SJCRH30 (cell line): ENCODE results near the gene TPST1. TPM values are rescaled to one million over a fixed set of nuclear protein-coding genes. Genes with fewer than 3 reads are reported as not detected.
"Not testable (repeated sequence)": the region's sequence is repeated elsewhere in the genome, so short reads cannot be mapped to it uniquely, and the experiment has no call there.

Source experiments
- DNase-seq, 2 experiments: peaks; one replicate each; pipeline ENCODE4 v3.0.0-alpha.2; 2015 to 2020
- H3K27ac ChIP-seq: fragments of 250-450 bp; sonication (Bioruptor Pico); 2 replicates; pipeline ENCODE4 v1.5.1; 2020; ENCODE audit warnings: mild to moderate bottlenecking, moderate library complexity
- H3K27me3 ChIP-seq: fragments of 250-450 bp; sonication (Bioruptor Pico); 2 replicates; pipeline ENCODE4 v1.5.1; 2020; ENCODE audit warnings: mild to moderate bottlenecking, moderate library complexity
- H3K36me3 ChIP-seq: fragments of 250-450 bp; sonication (Bioruptor Pico); 2 replicates; pipeline ENCODE4 v1.5.1; 2020; ENCODE audit warnings: mild to moderate bottlenecking, moderate library complexity
- H3K4me1 ChIP-seq: fragments of 250-450 bp; sonication (Bioruptor Pico); 2 replicates; pipeline ENCODE4 v1.5.1; 2020; ENCODE audit warnings: mild to moderate bottlenecking, moderate library complexity
- H3K4me3 ChIP-seq: fragments of 250-450 bp; sonication (Bioruptor Pico); 2 replicates; pipeline ENCODE4 v1.5.1; 2020; ENCODE audit warnings: mild to moderate bottlenecking, moderate library complexity
- H3K9me3 ChIP-seq: fragments of 250-450 bp; sonication (Bioruptor Pico); replicated peaks from 2 replicates; pipeline ENCODE4 v1.5.1; 2020; ENCODE audit warnings: mild to moderate bottlenecking, moderate library complexity
- total RNA-seq: library from RNA; depleted of rRNA; stranded (reverse); fragments of >200 nt; shearing (Covaris generic); gene quantifications from 2 replicates; pipeline ENCODE4 v1.2.3, GENCODE V29; 2014

TPST1 gene
- total RNA-seq, 1 experiment from 2014 or later = 62.1 TPM

DNA sequence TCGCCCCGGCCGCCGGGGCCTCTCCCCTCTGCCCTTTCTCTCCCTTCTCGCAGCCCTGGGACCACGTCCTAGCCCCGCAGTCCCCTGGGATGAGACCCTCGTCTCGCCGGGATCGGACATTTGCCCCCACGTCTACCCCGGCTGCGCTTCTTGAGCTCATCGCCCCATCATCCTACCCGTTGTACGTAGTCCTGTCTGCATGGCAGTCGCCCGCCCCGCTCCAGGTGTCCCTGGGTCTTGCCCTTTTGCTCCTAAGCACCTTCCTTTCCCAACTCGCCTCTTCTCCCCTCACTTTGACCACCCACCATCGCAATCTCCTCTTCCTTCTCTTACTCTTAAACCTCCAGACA lies 582 bp downstream of the TPST1 start:
- Histone ChIP-seq H3K4me1 (0 out of 2 replicates have a peak, but pooled peaks cover 4% of the 10 kb centered on the region), H3K9me3 (no peaks in the 10 kb centered on the region), H3K27me3 (no peaks in the 10 kb centered on the region), H3K27ac (peak overlapping the region; percentile 50), H3K36me3 (no peaks in the 10 kb centered on the region), H3K4me3 (peak overlapping the region; percentile 94)
- peak; percentile 31 to 47 for DNase-seq

DNA sequence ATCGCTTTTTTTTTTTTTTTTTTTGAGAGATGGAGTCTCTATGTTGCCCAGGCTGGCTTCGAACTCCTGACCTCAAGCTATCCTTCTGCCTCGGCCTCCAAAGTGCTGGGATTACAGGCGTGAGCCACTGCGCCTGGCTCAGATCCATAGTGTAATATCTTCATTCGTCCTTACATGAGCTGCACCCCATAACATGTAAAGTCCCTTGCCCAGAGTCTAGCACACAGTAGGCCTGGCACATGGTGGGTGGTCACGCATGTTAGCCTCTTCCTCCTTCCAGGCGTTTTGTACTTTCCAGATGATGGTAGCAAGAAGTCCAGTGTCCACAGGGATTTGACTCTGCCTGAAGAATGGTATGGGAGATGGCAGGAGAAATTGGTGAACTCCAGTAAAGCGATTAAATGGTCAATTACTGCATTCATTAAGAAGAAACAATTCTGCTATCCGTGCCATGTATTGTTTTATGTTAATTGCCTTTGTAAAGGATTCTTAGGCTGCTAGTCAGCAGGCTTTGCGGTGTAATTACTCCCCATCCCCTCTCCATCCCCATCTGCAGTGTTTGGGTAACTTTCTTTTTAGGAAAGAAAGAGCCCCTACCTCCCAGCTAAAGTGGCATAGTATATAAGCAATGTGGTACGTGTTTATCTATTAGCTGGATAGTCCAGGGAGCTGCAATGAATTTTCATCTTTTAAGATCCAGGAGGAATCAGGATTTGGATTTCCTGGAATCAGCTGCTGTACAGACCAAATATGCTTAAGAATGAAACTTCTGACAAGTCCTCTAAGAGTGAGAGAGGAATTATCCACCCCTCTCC lies 1.2 kb downstream of the TPST1 start:
- Histone ChIP-seq H3K27ac (no peak overlapping the region), H3K4me1 (0 out of 2 replicates have a peak, but pooled peaks cover 4% of the 10 kb centered on the region), H3K27me3 (no peaks in the 10 kb centered on the region), H3K36me3 (no peaks in the 10 kb centered on the region), H3K9me3 (no peaks in the 10 kb centered on the region), H3K4me3 (peak overlapping the region; percentile 94)
- DNase-seq = no peak

DNA sequence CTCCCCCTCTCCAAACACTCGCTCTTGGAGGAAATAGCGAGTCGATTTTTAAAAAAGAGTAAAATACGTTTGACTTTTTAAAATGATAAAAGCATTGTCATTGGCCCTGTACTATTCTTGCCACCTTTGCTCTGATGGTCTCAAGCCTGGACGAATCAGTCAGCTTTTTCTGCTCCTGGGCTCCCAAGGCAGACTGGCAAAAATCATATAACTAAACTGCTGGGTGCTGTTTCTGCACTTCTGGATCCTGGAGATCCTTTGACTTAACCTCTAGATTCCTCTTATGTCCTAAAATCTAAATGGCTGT lies 1.8 kb downstream of the TPST1 start:
- H3K9me3 ChIP-seq = no peaks in the 10 kb centered on the region
- no peak overlapping the region; the same call in 1 of the 2 replicates for H3K4me3 ChIP-seq
- H3K27me3 ChIP-seq = no peaks in the 10 kb centered on the region
- H3K27ac ChIP-seq = no peak overlapping the region
- 0 out of 2 replicates have a peak, but pooled peaks cover 4% of the 10 kb centered on the region for H3K4me1 ChIP-seq
- no peaks in the 10 kb centered on the region; the same call in 1 of the 2 replicates for H3K36me3 ChIP-seq
- DNase-seq = no peak

DNA sequence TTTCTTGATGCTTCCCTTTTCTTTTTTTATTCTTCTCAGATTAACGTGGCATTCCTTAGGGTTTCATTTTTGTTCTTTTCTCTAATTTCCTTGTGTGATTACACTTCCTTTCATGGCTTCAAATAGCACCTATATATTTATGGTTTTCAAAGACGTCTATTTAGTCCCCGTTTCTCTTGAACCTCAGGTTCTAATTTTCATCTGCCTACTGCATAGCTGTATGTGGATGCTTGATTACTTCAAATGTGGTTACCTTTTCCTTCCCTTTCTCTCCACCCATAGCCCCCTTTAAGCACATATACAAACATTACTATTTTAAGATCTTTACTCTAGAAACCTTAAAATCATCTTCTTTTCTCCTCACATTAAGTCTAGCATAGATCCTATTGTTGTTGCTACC lies 2.4 kb downstream of the TPST1 start:
- H3K4me1 ChIP-seq = 0 out of 2 replicates have a peak, but pooled peaks cover 4% of the 10 kb centered on the region
- no peak overlapping the region for H3K27ac ChIP-seq
- no peak overlapping the region for H3K4me3 ChIP-seq
- no peaks in the 10 kb centered on the region; the same call in 1 of the 2 replicates for H3K36me3 ChIP-seq
- H3K27me3 ChIP-seq = no peaks in the 10 kb centered on the region
- DNase-seq = no peak
- H3K9me3 ChIP-seq = no peaks in the 10 kb centered on the region

DNA sequence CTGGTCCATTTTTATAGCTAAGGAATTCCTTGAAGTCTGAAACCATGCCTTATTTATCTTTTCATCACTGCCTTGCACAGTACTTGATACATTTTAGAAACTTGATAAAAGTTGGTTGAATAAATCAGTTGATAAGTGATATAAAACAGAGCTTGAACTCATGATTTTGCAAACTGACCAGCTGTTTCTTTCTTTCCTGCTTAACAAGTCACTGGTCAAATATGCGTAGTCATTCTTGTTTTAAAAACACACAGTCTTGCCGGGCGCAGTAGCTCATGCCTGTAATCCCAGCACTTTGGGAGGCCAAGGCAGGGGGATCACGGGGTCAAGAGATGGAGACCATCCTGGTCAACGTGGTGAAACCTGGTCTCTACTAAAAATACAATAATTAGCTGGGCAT lies 6.3 kb downstream of the TPST1 start:
- H3K4me1 ChIP-seq = no peaks in the 10 kb centered on the region
- no peaks in the 10 kb centered on the region for H3K27me3 ChIP-seq
- no peak for DNase-seq
- no peak overlapping the region for H3K4me3 ChIP-seq
- no peak overlapping the region for H3K27ac ChIP-seq
- no peaks in the 10 kb centered on the region; the same call in 1 of the 2 replicates for H3K36me3 ChIP-seq
- H3K9me3 ChIP-seq = no peaks in the 10 kb centered on the region

DNA sequence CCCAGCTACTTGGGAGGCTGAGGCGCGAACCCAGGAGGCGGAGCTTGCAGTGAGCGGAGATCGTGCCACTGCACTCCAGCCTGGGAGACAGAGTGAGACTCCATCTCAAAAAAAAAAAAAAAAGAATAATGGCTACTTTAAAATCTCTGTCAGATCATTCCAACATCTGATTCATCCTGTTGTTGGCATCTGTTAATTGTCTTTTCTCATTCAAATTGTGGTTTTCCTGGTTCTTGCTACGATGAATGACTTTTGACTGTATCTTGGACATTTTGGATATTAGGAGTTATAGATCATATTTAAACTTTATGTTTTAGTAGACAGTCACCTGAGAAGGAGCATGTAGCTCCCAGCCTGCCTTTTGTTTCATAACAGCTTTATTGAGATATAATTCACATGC lies 8.5 kb downstream of the TPST1 start:
- no peak for DNase-seq
- Histone ChIP-seq H3K9me3 (no peaks in the 10 kb centered on the region), H3K27me3 (no peaks in the 10 kb centered on the region), H3K27ac (no peak overlapping the region), H3K4me1 (no peaks in the 10 kb centered on the region), H3K4me3 (no peak overlapping the region), H3K36me3 (no peaks in the 10 kb centered on the region; the same call in 1 of the 2 replicates)

DNA sequence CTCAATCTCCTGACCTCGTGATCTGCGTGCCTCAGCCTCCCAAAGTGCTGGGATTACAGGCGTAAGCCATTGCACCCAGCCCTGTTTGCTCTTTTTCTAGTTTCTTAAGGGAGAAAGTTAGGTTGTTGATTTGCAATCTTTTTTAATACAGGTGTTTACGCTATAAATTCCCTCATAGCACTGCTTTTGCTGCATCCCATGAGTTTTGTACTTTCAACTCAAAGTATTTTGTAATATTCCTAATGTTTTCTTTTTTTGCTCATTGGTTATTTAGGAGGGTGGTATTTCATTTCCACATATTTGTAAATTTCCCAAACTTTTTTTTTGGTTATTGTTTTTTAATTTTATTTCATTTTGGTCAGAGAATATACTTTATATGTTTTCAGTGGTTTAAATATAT lies 11.6 kb downstream of the TPST1 start:
- Histone ChIP-seq H3K4me1 (no peaks in the 10 kb centered on the region), H3K4me3 (no peak overlapping the region), H3K27ac (no peak overlapping the region), H3K36me3 (no peaks in the 10 kb centered on the region; the same call in 1 of the 2 replicates), H3K9me3 (no peaks in the 10 kb centered on the region), H3K27me3 (no peaks in the 10 kb centered on the region)
- DNase-seq = no peak

DNA sequence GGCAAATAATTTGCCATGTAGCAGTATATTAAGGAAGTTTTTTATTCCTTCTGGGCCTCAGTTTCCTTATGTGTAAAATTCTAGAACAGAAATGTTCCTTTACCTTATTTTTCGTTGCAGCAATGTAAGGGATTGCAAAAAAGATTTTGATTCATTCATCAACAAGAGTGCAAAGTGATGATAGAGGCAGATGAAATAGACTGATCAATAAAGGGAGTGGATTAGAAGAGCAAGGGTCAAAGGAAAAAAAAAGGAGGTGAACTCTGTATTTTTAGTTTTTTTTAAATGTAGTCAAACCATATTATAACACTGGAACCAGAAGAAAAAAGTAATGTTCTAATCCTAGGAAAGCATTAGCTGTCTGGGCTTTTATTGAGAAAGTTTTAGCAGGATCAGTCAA lies 14.7 kb downstream of the TPST1 start:
- H3K9me3 ChIP-seq = no peaks in the 10 kb centered on the region
- H3K36me3 ChIP-seq = no peaks in the 10 kb centered on the region
- H3K27ac ChIP-seq = no peak overlapping the region
- no peaks in the 10 kb centered on the region for H3K4me1 ChIP-seq
- H3K4me3 ChIP-seq = no peak overlapping the region
- DNase-seq = no peak
- H3K27me3 ChIP-seq = no peaks in the 10 kb centered on the region

DNA sequence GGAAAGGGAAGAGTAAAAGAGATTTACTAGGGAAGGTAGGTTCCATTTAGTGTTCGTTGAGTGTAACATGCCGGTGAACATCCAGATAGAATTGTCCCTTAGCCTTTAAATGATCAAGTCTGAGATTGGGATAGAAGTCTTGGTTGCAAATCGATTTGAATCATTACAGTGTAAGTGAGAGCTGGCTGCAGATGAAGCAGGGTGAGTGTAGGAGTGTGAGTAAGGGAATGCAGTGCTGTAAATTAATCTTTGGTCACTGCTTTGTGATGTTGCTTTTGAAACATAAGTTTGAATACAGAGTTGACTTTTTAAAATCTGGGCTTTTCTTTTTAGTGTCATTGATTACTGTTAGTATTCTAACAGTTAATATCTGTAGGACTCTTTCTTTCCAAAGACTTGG lies 16.3 kb downstream of the TPST1 start:
- Histone ChIP-seq H3K9me3 (no peaks in the 10 kb centered on the region), H3K36me3 (no peaks in the 10 kb centered on the region), H3K4me3 (no peak overlapping the region), H3K4me1 (no peaks in the 10 kb centered on the region), H3K27me3 (no peaks in the 10 kb centered on the region), H3K27ac (no peak overlapping the region)
- DNase-seq = no peak

DNA sequence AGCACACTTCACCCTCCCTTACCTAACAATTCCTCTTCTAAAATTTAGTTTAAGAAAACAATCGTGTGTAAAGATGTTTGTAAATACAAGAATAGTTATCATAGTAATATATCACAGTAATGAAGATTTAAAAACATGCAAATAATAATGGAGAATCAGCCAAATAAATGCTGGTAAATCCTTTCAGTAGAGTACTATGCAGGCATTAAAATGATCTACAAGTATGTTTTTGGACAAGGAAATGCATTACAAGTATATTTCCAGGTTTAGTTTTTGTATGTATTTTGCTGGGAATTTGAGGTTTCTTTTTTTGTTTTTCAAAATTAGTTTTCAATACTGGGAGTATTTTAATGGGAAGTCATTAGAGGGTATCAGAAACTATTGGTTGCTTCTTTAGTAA lies 22.7 kb downstream of the TPST1 start:
- Histone ChIP-seq H3K36me3 (no peaks in the 10 kb centered on the region), H3K27ac (no peak overlapping the region), H3K9me3 (no peaks in the 10 kb centered on the region), H3K4me1 (no peaks in the 10 kb centered on the region), H3K4me3 (no peak overlapping the region), H3K27me3 (no peaks in the 10 kb centered on the region)
- DNase-seq = no peak

DNA sequence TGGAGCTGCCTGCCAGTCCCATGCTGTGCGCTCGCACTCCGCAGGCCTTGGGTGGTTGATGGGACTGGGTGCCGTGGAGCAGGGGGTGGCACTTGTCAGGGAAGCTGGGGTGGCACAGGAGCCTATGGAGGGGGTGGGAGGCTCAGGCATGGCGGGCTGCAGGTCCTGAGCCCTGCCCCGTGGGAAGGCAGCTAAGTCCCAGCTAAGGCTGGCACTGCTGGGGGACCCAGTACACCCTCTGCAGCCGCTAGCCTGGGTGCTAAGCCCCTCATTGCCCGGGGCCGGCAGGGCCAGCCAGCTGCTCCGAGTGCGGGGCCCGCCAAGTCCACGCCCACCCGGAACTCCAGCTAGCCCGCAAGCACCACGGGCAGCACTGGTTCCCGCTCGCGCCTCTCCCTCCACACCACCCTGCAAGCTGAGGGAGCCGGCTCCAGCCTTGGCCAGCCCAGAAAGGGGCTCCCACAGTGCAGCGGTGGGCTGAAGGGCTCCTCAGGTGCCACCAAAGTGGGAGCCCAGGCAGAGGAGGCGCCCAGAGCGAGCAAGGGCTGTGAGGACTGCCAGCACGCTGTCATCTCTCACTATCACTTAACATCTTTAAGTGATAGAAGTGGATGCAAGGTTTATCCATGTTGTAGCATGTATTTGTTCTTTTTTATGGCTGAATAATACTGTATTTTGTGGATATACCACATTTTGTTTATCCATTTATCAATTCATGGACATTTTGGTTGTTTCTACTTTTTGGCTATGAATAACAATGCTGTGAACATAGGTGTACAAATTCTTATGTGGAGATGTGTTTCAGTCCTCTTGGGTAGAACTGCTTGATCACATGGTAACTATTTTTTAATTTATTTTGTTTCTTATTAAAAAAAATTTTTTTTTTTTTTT lies 26.4 kb downstream of the TPST1 start:
- H3K27ac ChIP-seq, H3K36me3 ChIP-seq, H3K9me3 ChIP-seq, H3K27me3 ChIP-seq, H3K4me1 ChIP-seq, DNase-seq, H3K4me3 ChIP-seq: not testable (repeated sequence)

DNA sequence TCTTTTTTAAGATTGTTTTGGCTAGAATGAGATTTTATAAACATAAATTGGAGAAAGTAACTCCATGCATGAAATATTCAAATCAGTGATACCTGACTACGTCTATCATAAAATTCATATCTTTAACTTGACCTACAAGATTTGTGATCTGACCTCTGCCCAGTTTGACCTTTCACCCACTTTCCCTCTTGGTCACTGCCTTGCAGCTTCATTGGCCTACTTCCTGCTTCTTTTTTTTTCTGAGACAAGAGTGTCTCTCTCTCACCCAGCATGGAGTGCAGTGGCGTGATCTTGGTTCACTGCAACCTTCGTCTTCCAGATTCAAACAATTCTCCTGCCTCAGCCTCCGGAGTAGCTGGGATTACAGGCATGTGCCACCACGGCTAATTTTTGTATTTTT lies 28.5 kb downstream of the TPST1 start:
- DNase-seq = no peak
- H3K4me1 ChIP-seq = no peaks in the 10 kb centered on the region
- H3K27ac ChIP-seq = no peak overlapping the region
- H3K9me3 ChIP-seq = no peaks in the 10 kb centered on the region
- no peak overlapping the region for H3K4me3 ChIP-seq
- no peaks in the 10 kb centered on the region for H3K36me3 ChIP-seq
- H3K27me3 ChIP-seq = no peaks in the 10 kb centered on the region

DNA sequence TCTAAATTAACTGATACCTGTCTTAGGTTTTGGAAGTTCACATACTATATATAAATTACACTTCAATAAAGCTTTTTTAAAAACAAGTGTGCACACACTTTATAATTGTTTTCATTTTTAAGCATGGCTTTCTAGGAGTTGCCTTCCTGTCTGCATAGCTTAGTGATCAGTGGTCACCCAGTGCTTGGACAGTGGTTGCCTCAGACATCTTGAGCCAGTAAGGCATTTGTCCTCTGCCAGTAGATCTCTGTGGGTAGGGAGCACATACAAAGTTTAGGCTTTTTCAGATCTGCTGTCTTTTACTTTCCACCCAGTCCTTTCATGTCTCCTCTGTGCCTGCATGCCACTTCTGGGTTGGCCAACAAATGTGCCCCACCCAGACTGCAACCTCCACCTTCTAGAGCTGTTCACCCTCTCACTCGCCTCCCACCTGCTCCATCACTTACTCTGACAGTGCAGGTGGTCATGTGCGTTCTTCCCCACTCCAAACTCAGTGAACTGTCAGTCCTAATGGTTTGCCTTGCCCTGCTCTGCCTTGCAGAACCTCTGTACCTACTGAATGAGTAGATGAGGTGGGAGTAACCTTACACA lies 31.7 kb downstream of the TPST1 start:
- Histone ChIP-seq H3K27ac (no peak overlapping the region), H3K4me3 (no peak overlapping the region), H3K9me3 (no peaks in the 10 kb centered on the region), H3K36me3 (no peaks in the 10 kb centered on the region), H3K27me3 (no peaks in the 10 kb centered on the region), H3K4me1 (no peaks in the 10 kb centered on the region)
- no peak for DNase-seq

DNA sequence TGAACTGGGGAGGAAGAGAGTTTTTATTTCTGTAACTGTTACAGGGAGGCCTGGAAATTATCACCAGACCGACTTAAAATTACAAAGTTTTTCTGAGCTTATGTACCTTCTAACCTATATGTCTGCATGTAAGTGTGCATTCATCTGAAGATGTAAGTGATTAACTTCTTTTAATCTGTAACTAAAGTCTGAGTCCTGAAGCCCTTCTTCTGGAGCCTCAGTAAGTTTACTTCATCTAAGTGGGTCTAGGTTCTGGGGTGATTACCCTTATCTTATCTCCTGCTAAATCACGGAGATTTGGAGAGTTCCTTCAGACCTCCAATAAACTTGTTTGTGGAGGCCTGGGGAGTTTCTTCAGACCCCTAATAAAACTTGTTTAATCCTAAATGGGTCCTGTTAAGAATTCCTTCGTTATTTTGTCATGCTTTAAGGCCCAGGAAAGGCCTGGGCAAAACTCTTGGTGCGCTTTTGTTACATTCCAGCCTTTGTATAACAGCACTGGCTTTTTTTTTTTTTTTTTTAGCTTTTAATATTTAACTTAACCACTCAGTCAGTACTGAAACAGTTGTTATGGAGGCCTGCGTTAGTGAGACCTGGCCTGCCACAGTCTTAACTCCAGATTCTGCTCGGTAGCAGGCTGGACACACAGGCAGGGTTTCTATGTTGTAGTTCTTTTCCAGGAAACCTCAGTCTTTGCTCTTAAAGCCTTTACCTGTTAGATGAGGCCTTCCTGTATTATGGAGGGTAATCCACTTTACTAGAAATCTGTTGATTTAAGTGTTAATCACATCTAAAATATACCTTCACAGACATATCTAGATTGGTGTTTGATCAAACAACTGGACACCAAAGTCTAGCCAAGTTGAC lies 33.0 kb downstream of the TPST1 start:
- H3K9me3 ChIP-seq = no peaks in the 10 kb centered on the region
- no peaks in the 10 kb centered on the region for H3K36me3 ChIP-seq
- H3K4me1 ChIP-seq = no peaks in the 10 kb centered on the region
- H3K27me3 ChIP-seq = no peaks in the 10 kb centered on the region
- H3K27ac ChIP-seq = no peak overlapping the region
- no peak overlapping the region for H3K4me3 ChIP-seq
- DNase-seq = no peak
